Mesendoderm (in vitro differentiated cells): ENCODE measurements around the gene SPTB.

ENCODE experiments used
- DNase-seq: peaks from one replicate; pipeline ENCODE4 v3.0.0; 2013
- H2AK5ac ChIP-seq: 2 replicates; pipeline ENCODE4 v1.6.1; 2013; ENCODE audit warnings: low read length, inconsistent platforms
- H2BK120ac ChIP-seq: 2 replicates; pipeline ENCODE4 v1.6.1; 2013; ENCODE audit warnings: low read depth, mild to moderate bottlenecking, low read length, moderate library complexity, mixed read lengths
- H2BK15ac ChIP-seq: replicated peaks from 2 replicates; pipeline ENCODE4 v1.6.1; 2013; ENCODE audit warnings: low read depth, mild to moderate bottlenecking, moderate library complexity
- H2BK5ac ChIP-seq: 2 replicates; pipeline ENCODE4 v1.6.1; 2013; ENCODE audit warnings: low read length, inconsistent platforms
- H3K18ac ChIP-seq: 2 replicates; pipeline ENCODE4 v1.6.1; 2013; ENCODE audit warnings: mild to moderate bottlenecking, low read length, mixed read lengths
- H3K23ac ChIP-seq: one replicate; pipeline ENCODE4 v1.6.1; 2013; ENCODE audit warnings: low read length
- H3K27ac ChIP-seq: 2 replicates; pipeline ENCODE4 v1.5.1; 2013; ENCODE audit warnings: low read depth, mild to moderate bottlenecking, inconsistent platforms, low read length, moderate library complexity
- H3K27me3 ChIP-seq: 2 replicates; pipeline ENCODE4 v1.6.1; 2013; ENCODE audit warnings: low read length, control low read depth, mild to moderate bottlenecking, inconsistent platforms; ENCODE audit not compliant: insufficient read depth, poor library complexity
- H3K36me3 ChIP-seq: 2 replicates; pipeline ENCODE4 v1.6.1; 2013; ENCODE audit warnings: low read length, inconsistent platforms; ENCODE audit not compliant: control insufficient read depth, insufficient read depth
- H3K4ac ChIP-seq: one replicate; pipeline ENCODE4 v1.6.1; 2013; ENCODE audit warnings: low read depth, mild to moderate bottlenecking, low read length, moderate library complexity
- H3K4me1 ChIP-seq: 2 replicates; pipeline ENCODE4 v1.6.1; 2013; ENCODE audit warnings: low read depth, low read length, inconsistent platforms; ENCODE audit not compliant: control insufficient read depth
- H3K4me2 ChIP-seq: 2 replicates; pipeline ENCODE4 v1.6.1; 2013; ENCODE audit warnings: low read length
- H3K4me3 ChIP-seq: 2 replicates; pipeline ENCODE4 v1.5.1; 2013; ENCODE audit warnings: mild to moderate bottlenecking, low read length
- H3K56ac ChIP-seq: one replicate; pipeline ENCODE4 v1.6.1; 2013; ENCODE audit warnings: low read length
- H3K79me1 ChIP-seq: 2 replicates; pipeline ENCODE4 v1.6.1; 2013; ENCODE audit warnings: low read length, inconsistent platforms
- H3K79me2 ChIP-seq: 2 replicates; pipeline ENCODE4 v1.6.1; 2013; ENCODE audit warnings: mild to moderate bottlenecking, low read length; ENCODE audit not compliant: control insufficient read depth, insufficient read depth
- H3K9ac ChIP-seq: 2 replicates; pipeline ENCODE4 v1.6.1; 2013; ENCODE audit warnings: low read length, inconsistent platforms
- H4K5ac ChIP-seq: one replicate; pipeline ENCODE4 v1.6.1; 2013; ENCODE audit warnings: low read length
- H4K8ac ChIP-seq: one replicate; pipeline ENCODE4 v1.6.1; 2013; ENCODE audit warnings: low read depth, mild to moderate bottlenecking, control low read depth, low read length, moderate library complexity
- WGBS: extraction: QIAGEN DNeasy Blood & Tissue Kit; methylation state at CpG from one replicate; pipeline ENCODE4 v1.1.7; 2013; ENCODE audit warnings: low lambda C conversion rate, missing lambda C conversion rate; ENCODE audit not compliant: insufficient coverage; ENCODE audit errors: extremely low coverage; 5-methylcytosine and 5-hydroxymethylcytosine counted together

SPTB gene

DNA sequence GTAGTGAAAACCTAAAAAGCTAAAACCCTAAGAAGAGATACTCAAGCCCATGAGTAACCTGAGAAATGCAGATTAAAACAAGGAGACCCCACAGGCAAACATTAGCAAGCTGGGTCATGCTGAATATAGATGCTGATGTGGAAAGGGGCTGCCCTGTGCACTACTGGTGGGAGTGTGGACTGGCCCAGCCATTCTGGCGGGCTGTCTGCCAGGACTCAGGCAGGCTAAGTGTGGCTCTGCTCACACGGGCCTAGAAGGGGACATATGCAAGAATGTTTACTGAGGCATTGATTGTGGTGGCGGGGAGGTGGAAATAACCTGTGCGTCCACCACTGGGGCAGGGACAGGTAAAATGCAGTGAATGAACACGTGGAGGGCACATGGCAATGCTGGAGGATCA lies 48.3 kb downstream of the SPTB start:
- H3K4ac ChIP-seq: no peak overlapping the region
- no peak overlapping the region for H3K56ac ChIP-seq
- H4K8ac ChIP-seq: no peak overlapping the region
- H2BK15ac ChIP-seq: no peak overlapping the region
- H3K36me3 ChIP-seq: no peaks in the 10 kb centered on the region
- no peak overlapping the region for H3K27ac ChIP-seq
- H3K4me3 ChIP-seq: no peak overlapping the region
- H2AK5ac ChIP-seq: no peak overlapping the region
- no peak overlapping the region for H4K5ac ChIP-seq
- H3K9ac ChIP-seq: no peak overlapping the region
- H3K4me2 ChIP-seq: no peak overlapping the region
- H3K79me2 ChIP-seq: no peaks in the 10 kb centered on the region
- no peak overlapping the region for H2BK120ac ChIP-seq
- no peak overlapping the region for H2BK5ac ChIP-seq
- H3K23ac ChIP-seq: no peak overlapping the region
- no peak for DNase-seq
- no peaks in the 10 kb centered on the region for H3K27me3 ChIP-seq
- no peak overlapping the region for H3K18ac ChIP-seq
- H3K79me1 ChIP-seq: no peaks in the 10 kb centered on the region
- WGBS: no CpG with 5 or more reads among the region's 5 CpGs
- no peaks in the 10 kb centered on the region for H3K4me1 ChIP-seq

DNA sequence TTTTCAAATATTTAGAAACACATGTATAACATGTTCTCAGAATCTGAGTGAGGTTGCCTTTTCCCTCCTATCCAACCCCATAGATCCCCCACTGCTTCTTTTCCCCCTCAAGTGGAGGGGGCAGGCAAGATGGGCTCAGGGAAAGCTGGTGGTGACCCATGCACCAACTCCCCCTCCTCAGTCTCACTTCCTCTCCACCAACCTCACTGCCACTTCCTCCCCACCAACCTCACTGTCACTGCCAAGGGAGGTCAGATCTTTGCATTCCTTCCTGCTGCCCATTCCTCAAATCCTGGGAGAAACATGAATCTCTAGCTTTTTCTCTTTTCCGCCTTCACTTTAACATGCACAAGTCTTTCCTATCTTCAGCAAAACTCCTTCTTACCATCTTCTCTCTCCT lies 48.7 kb downstream of the SPTB start:
- Histone ChIP-seq H3K79me2 (no peaks in the 10 kb centered on the region), H4K8ac (no peak overlapping the region), H2BK120ac (no peak overlapping the region), H3K23ac (no peak overlapping the region), H3K18ac (no peak overlapping the region), H3K4me3 (no peak overlapping the region), H2BK5ac (no peak overlapping the region), H3K4me2 (no peak overlapping the region), H2BK15ac (no peak overlapping the region), H3K4ac (no peak overlapping the region), H3K56ac (no peak overlapping the region), H3K9ac (no peak overlapping the region), H3K4me1 (no peaks in the 10 kb centered on the region), H4K5ac (no peak overlapping the region), H3K27ac (no peak overlapping the region), H3K79me1 (no peaks in the 10 kb centered on the region), H2AK5ac (no peak overlapping the region), H3K27me3 (no peaks in the 10 kb centered on the region), H3K36me3 (no peaks in the 10 kb centered on the region)
- no CpG with 5 or more reads among the region's 1 CpG for WGBS
- no peak for DNase-seq

DNA sequence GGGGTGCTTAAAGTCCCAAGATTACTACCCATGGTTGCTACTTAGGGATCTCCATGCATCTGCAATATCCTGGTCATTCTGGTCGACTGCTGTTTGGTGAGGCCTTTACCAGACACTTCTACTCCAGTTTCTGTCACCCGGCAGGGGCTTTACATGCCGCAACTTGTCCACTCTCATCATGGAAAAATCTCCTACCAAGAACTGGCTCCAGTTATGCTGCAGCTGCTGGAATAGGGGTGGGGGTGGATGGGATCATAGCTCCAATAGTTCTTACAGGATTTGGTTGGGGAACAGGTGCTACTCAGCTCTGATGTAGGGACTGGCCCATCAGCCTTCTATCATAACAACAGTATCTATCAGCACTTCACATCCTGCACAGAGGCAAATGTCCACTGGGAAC lies 51.6 kb downstream of the SPTB start:
- DNase-seq: no peak
- Histone ChIP-seq H2BK5ac (no peak overlapping the region), H3K9ac (no peak overlapping the region), H2AK5ac (no peak overlapping the region), H3K27ac (no peak overlapping the region), H3K36me3 (no peaks in the 10 kb centered on the region), H2BK15ac (no peak overlapping the region), H4K5ac (no peak overlapping the region), H3K4ac (no peak overlapping the region), H2BK120ac (no peak overlapping the region), H3K4me1 (peaks cover 2% of the 10 kb centered on the region), H3K23ac (no peak overlapping the region), H3K4me2 (no peak overlapping the region), H3K56ac (no peak overlapping the region), H3K79me1 (no peaks in the 10 kb centered on the region), H3K27me3 (no peaks in the 10 kb centered on the region), H4K8ac (no peak overlapping the region), H3K79me2 (no peaks in the 10 kb centered on the region), H3K18ac (no peak overlapping the region), H3K4me3 (no peak overlapping the region)
- WGBS: no CpG with 5 or more reads among the region's 3 CpGs

DNA sequence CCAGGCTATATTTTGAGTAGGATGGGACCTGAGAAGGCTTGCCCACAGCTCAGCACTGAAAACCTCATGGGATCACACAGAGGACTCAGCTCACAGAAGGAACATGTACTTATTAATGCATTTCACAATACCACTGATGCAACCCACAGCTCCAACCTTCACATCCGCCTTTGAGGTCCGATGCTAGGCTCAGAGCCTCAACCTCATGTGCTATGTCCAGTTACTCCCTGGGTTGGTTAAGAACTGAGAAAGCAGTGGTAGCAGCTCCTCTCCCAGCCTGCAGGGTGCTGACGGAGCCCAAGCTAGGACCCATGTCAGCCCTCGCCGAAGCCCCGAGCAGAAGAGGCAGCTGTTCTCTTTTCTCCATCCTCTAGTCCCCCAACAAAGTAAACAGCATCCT lies 52.9 kb downstream of the SPTB start:
- H3K9ac ChIP-seq: no peak overlapping the region
- H2BK5ac ChIP-seq: no peak overlapping the region
- H2AK5ac ChIP-seq: no peak overlapping the region
- WGBS: no CpG with 5 or more reads among the region's 6 CpGs
- no peak overlapping the region for H3K4me3 ChIP-seq
- H3K79me1 ChIP-seq: no peaks in the 10 kb centered on the region
- H2BK15ac ChIP-seq: no peak overlapping the region
- peaks cover 2% of the 10 kb centered on the region for H3K4me1 ChIP-seq
- no peak overlapping the region for H4K8ac ChIP-seq
- no peak overlapping the region for H3K23ac ChIP-seq
- no peaks in the 10 kb centered on the region for H3K36me3 ChIP-seq
- H4K5ac ChIP-seq: no peak overlapping the region
- no peak overlapping the region for H3K27ac ChIP-seq
- no peak overlapping the region for H3K4me2 ChIP-seq
- no peak overlapping the region for H2BK120ac ChIP-seq
- H3K79me2 ChIP-seq: no peaks in the 10 kb centered on the region
- H3K4ac ChIP-seq: no peak overlapping the region
- H3K27me3 ChIP-seq: no peaks in the 10 kb centered on the region
- no peak overlapping the region for H3K56ac ChIP-seq
- no peak for DNase-seq
- no peak overlapping the region for H3K18ac ChIP-seq

DNA sequence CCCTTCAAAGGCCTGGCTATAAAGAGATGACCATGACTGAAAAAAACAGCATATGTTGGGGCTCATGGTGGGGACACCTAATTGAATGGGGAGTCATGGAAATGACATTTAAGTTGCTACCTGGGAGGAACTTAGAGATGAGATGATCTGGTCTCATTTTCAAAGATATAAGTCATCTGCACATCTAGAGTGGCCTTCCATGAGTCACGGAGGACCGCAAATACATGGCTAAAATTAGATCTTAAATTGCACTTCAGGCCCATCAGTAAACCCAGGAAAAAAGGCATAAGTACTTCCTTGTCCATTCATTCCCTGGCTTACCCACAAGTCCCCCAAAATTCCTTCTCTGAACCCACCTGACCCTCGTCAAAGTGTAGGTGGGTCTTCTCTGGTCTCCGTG lies 53.4 kb downstream of the SPTB start:
- WGBS: no CpG with 5 or more reads among the region's 4 CpGs

DNA sequence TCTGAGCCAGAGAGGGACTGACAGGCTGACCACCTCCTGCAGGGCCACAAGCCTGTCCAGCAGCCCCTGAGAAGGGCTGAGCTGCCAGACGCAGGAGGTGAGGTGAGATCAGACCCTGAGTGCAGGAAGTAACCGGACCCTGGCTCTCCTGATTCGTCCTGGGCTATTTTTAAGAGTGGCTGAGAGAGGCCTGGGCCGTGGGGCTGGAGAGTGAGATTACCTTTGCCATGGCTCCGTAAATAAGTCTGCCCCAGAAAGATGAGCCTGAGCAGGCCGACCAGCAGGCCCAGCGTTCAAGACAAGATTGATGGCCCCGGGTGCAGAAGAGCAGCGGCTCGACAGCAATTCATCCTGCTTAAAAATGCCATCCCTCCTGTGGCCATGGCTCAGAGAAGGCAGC lies 54.2 kb downstream of the SPTB start:
- Histone ChIP-seq H3K4me1 (peaks cover 6% of the 10 kb centered on the region), H3K23ac (no peak overlapping the region), H3K79me1 (no peaks in the 10 kb centered on the region), H3K18ac (no peak overlapping the region), H3K79me2 (no peaks in the 10 kb centered on the region), H2BK120ac (no peak overlapping the region), H4K8ac (no peak overlapping the region), H2BK5ac (no peak overlapping the region), H3K27ac (no peak overlapping the region), H3K36me3 (no peaks in the 10 kb centered on the region), H3K56ac (no peak overlapping the region), H2AK5ac (no peak overlapping the region), H2BK15ac (no peak overlapping the region), H3K4ac (no peak overlapping the region), H3K27me3 (no peaks in the 10 kb centered on the region), H3K9ac (no peak overlapping the region), H3K4me3 (no peak overlapping the region), H3K4me2 (no peak overlapping the region), H4K5ac (no peak overlapping the region)
- WGBS: no CpG with 5 or more reads among the region's 10 CpGs
- DNase-seq: no peak

More for the DNA sequence above, 53.4 kb downstream of the SPTB start:
- Histone ChIP-seq H3K27me3 (no peaks in the 10 kb centered on the region), H3K4me2 (no peak overlapping the region), H4K5ac (no peak overlapping the region), H2BK15ac (no peak overlapping the region), H3K79me1 (no peaks in the 10 kb centered on the region), H3K27ac (no peak overlapping the region), H3K23ac (no peak overlapping the region), H2BK5ac (no peak overlapping the region), H3K4ac (no peak overlapping the region), H3K18ac (no peak overlapping the region), H3K56ac (no peak overlapping the region), H3K79me2 (no peaks in the 10 kb centered on the region), H2BK120ac (no peak overlapping the region), H3K4me1 (peaks cover 6% of the 10 kb centered on the region), H3K4me3 (no peak overlapping the region), H4K8ac (no peak overlapping the region), H2AK5ac (no peak overlapping the region), H3K9ac (no peak overlapping the region), H3K36me3 (no peaks in the 10 kb centered on the region)
- no peak for DNase-seq
